SHP77 treated with DMSO at 0.1 percent for 48 hours (cell line): ENCODE measurements around the gene GOLGA6A.

ENCODE experiments used
- DNase-seq: peaks from one replicate; lab custom pipeline; 2025; lab: John Stamatoyannopoulos, UW

GOLGA6A gene

DNA sequence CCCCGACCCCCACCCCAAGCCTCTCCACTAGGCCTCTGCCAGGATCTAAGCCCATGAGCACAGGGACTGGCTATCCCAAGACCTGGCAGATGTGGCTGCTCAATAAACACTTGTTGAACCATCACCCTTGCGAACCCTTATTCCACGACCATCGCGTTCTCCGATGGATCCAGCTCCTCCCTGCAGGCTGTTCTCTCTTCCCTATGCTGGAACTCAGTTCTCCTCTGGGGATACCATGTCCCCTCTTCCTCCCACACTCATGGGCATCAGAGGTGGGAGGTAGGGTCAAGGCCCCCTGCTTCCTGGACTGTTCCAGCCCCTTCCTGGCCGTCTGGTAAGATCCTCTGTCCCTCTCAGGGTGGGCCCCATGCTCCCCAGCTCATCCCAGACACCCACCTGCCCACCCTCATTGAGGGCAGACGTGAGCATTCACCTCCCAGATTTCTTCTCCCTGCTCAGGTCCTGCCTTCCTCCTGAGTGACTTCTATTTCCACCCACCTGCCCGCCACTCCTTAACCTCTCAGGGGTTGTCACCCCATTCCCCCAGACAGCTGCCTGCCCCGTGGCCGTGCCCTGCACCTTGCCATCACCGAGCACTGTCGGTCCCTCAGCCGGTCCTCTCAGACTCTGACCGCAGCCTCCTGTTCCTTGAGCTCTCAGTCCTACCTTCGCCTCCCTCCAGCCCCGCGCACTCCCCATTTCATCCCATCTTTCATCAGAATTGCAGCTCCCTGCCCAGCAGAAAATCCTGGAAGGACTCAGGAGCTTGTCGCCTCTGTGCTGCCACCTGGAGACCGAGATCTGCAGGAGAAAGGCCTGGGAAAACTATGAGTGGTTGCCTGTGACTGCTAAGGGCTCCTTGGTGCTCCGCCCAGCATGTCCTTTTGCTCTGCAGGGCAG is 45.8 kb downstream of the GOLGA6A start:
- peak; percentile 3 for DNase-seq

DNA sequence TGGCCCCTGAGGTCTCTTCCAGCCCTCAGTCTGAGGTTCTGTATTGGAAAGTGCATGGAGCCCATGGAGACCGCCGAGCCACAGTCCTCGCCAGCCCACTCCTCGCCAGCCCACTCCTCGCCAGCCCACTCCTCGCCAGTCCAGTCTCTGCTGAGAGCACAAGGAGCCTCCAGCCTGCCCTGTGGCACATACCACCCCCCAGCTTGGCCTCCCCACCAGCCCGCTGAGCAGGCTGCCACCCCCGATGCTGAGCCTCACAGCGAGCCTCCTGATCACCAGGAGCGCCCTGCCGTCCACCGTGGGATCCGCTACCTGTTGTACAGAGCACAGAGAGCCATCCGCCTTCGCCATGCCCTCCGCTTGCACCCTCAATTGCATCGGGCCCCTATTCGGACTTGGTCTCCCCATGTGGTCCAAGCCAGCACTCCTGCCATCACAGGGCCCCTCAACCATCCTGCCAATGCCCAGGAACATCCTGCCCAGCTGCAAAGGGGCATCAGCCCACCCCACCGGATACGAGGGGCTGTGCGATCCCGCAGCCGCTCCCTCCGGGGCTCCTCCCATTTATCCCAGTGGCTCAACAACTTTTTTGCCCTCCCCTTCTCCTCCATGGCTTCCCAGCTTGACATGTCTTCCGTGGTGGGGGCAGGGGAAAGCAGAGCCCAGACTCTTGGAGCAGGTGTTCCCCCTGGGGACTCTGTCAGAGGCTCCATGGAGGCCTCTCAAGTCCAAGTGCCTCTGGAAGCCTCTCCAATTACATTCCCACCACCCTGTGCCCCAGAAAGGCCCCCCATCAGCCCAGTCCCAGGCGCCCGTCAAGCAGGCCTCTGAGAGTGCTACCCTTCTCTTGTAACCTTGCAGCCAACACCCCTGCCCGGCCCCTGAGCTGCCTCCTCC is 47.0 kb downstream of the GOLGA6A start:
- no peak for DNase-seq

DNA sequence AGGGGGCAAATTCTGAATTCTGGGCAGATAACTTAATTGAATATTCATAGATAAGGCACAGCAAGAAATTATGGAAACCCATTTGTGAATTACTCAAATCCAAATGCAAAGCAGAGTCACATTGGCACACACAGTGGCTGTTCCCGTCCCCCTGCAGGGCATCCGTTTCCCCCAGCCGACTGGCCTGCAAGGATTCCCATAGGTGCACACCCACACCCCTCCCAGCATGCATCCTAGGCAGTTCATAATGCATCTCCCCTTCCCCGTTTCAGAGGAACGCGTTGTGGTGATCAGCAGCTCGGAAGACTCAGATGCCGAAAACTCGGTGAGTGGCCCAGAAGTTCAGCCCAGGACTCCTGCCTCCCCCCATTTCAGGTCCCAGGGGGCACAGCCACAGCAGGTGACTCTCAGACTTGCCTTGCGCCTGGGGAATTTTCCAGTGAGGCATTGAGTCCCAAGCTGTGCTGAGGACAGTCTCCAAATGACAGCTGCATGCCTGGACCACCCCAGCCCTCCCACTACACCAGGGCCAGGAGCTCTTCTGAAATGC is 48.1 kb downstream of the GOLGA6A start:
- no peak for DNase-seq

DNA sequence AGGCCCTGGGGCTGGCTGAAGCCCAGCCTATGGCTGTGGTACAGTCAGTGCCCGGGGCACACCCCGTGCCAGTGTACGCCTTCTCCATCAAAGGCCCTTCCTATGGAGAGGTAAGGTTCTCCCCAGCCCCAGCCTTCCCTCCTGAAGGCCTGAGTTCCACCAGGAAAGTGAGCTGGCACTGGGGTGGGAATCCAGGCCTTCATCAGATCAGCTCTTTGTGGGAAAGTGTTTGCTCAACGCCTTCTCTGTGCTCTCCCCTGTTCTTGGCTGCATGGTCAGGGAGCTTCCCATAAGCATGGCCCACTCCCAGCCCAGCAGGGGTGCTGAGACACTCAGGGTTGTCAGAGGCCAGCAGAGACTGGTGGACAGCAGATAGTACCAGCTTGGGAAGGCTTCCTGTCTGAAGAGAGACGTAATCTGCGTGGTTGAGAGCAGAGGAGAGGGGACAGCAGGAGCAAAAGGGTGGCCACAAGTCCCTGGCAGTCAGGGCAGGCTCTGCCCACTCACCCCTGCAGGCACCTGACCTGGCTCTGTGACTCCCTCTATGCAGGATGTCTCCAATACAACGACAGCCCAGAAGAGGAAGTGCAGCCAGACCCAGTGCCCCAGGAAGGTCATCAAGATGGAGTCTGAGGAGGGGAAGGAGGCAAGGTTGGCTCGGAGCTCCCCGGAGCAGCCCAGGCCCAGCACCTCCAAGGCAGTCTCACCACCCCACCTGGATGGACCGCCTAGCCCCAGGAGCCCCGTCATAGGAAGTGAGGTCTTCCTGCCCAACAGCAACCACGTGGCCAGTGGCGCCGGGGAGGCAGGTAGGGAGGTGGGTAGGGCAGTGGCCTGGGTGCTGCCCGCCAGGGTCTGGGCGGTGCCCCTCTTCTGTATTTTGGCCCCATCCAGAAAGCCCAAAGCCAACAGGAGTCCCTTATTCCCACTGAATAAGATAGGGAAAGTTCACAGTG is 49.5 kb downstream of the GOLGA6A start:
- no peak for DNase-seq

DNA sequence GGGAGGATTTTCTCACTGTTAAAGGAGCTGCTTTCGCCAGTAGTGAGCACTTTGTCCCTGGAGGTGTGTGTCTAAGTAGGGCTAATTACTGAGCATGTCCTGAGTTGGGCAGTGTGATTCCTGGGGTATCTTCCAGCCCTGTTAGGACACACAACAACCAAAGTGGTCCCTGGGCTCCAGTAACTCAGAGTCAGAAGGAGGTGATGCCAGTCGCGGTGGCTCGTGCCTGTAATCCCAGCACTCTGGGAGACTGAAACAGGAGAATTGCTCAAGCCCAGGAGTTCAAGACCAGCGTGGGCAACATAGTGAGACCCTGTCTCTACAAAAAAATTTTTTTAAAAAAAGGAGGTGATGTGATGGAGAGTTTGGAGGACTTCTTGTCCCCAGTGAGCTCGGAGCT is 50.3 kb downstream of the GOLGA6A start:
- no peak for DNase-seq

DNA sequence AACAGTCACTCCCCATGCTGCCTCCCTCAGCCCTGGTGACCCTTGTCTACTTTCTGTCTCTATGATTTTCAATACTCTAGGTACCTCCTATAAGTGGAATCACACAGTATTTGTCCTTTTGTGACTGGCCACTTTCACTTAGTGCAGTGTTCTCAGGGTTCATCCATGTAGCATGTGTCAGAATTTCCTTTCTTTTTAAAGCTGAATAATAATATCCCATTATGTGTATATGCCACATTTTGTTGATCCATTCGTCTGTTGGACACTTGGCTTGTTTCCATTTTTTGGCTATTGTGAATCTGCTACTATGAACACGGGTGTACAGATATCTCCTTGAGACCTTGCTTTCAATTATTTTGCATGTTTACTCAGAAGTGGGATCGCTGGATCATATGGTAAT is 53.7 kb downstream of the GOLGA6A start:
- no peak for DNase-seq

DNA sequence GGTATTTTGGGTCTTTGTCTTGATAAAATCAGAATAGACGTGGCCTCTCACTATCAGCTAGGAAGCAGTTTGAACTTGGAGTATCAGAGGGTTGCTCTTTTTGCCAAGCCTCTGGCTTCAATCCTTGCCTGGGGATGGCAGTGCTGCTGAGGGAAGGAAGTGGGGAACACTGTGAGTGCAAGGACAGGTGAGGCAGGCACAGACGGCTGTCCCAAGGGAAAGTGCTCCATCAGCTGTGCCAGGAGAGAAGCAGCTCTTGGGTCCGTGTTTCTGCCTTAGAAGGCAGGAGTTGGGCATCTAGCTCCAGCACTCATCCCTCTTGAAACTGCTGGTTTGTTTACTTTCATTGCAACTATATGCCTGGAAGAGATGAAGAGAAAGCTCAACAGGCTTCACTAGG is 54.7 kb downstream of the GOLGA6A start:
- no peak for DNase-seq

DNA sequence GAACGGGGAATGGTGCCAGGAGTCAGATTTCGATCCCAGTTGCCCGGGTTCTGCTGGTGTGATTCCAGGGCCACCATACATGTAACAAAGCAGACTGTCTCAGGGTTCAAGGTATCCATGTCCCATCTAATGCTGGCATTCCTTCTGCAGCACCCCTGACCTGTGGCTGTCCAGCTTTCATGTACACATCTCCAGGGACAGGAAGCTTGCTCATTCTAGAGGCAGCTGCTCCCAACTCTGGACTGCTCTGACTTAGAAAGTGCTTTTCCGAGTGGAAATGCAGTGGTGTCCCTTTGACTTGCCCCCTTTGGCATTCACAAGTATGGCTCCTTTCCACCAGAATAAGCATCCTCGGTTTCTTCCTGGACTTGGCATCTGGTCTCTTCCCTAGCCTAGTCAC is 56.9 kb downstream of the GOLGA6A start:
- no peak for DNase-seq

DNA sequence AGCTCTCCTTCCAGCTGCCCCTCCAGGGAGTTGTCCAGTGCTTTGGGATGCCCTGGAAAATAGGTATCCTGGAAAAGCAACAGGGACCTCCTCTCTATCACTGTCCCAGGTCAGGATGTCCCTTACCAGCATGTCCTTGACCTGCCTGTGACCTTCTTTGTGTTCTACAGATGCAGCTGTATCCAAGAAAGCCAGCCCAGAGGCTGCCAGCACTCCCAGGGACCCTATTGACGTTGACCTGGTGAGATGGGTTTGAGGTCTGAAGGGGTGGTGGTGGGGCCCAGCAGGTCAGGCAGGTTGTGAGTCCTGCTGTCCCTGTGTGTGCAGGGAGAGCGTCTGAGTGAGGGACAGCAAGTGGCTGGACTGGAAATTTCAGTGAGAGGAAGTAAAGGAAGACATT is 57.7 kb downstream of the GOLGA6A start:
- DNase-seq, result no peak

DNA sequence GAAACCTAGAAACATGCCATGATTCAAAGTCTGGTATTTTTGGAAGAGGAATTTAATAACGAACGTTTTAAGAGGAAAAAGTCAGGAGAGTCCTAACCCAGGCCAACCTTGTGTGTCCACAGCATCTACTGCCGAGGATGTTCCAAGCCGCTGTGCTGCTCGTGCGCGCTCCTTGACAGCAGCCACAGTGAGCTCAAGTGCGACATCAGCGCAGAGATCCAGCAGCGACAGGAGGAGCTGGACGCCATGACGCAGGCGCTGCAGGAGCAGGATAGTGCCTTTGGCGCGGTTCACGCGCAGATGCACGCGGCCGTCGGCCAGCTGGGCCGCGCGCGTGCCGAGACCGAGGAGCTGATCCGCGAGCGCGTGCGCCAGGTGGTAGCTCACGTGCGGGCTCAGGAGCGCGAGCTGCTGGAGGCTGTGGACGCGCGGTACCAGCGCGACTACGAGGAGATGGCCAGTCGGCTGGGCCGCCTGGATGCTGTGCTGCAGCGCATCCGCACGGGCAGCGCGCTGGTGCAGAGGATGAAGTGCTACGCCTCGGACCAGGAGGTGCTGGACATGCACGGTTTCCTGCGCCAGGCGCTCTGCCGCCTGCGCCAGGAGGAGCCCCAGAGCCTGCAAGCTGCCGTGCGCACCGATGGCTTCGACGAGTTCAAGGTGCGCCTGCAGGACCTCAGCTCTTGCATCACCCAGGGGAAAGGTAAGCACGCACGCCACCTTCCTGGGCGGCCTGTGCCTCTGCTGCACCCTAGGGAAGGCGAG is 59.5 kb downstream of the GOLGA6A start:
- no peak for DNase-seq
